Panc1 (cell line): Measurements from ENCODE around the gene SLCO3A1.

Source experiments
- CTCF ChIP-seq: fragments of 450-650 bp; IDR thresholded peaks from 2 replicates; pipeline ENCODE4 v1.5.1; 2017; ENCODE audit warnings: mild to moderate bottlenecking
- POLR2AphosphoS5 ChIP-seq: IDR thresholded peaks from 2 replicates; pipeline ENCODE4 v1.6.1; 2012; ENCODE audit warnings: mild to moderate bottlenecking, low read depth, low read length, moderate library complexity
- SIN3A ChIP-seq: IDR thresholded peaks from 2 replicates; pipeline ENCODE4 v1.6.1; 2012; ENCODE audit warnings: low read depth, mild to moderate bottlenecking, low read length, moderate library complexity, borderline replicate concordance; ENCODE audit not compliant: insufficient read depth
- TCF7L2 ChIP-seq: IDR thresholded peaks from 2 replicates; pipeline ENCODE4 v1.6.1; 2011; ENCODE audit warnings: mild to moderate bottlenecking, low read depth, low read length, inconsistent platforms
- TF ChIP-seq, protein P1 (sequence below), 2 experiments: IDR thresholded peaks; 2 replicates each; pipeline ENCODE4 v1.6.1; 2011 to 2012; ENCODE audit warnings: low read depth in 2 of 2, control low read depth in 1 of 2, low read length in 1 of 2, mild to moderate bottlenecking in 1 of 2, moderate library complexity in 1 of 2; ENCODE audit not compliant: insufficient read depth in 1 of 2

DNA sequence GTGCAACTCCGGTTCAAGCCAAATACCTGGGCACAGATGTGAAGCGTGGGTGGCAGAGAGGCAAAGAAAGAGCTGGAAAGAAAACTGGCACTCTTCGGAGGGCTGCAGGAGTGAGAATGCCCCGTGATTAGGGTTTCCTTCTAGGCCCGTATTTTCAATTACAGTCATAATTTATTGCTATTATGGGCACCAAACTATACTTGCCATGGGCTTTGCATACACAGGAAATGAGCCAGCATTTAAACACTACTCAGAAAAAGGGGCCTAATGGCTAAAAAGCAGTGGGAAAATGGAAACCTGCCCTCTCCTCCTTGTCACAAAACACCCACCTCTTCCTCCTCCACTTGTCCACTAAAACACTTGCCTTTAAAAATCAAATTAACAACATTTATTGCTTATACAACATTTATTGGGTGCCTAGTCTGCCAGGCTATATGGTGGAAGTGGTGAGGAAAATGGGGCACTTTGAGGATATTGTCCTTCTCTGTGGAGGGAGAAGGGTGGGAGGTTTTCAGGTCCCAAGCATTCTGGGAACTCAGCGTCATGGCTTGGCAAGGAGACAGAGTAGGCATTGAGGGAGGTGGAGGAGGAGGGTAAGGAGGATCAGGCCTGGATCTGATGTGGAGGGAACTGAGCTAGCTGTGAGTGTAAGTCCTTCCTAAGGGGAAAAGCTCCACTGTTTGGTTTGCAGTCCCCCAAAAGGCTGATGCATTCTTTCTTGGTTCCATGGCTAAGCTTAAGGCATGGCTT is 160.9 kb downstream of the SLCO3A1 start:
- TF ChIP-seq CTCF (no peak), SIN3A (no peak), POLR2AphosphoS5 (no peak), TCF7L2 (no peak)
- TF ChIP-seq, protein P1, sequence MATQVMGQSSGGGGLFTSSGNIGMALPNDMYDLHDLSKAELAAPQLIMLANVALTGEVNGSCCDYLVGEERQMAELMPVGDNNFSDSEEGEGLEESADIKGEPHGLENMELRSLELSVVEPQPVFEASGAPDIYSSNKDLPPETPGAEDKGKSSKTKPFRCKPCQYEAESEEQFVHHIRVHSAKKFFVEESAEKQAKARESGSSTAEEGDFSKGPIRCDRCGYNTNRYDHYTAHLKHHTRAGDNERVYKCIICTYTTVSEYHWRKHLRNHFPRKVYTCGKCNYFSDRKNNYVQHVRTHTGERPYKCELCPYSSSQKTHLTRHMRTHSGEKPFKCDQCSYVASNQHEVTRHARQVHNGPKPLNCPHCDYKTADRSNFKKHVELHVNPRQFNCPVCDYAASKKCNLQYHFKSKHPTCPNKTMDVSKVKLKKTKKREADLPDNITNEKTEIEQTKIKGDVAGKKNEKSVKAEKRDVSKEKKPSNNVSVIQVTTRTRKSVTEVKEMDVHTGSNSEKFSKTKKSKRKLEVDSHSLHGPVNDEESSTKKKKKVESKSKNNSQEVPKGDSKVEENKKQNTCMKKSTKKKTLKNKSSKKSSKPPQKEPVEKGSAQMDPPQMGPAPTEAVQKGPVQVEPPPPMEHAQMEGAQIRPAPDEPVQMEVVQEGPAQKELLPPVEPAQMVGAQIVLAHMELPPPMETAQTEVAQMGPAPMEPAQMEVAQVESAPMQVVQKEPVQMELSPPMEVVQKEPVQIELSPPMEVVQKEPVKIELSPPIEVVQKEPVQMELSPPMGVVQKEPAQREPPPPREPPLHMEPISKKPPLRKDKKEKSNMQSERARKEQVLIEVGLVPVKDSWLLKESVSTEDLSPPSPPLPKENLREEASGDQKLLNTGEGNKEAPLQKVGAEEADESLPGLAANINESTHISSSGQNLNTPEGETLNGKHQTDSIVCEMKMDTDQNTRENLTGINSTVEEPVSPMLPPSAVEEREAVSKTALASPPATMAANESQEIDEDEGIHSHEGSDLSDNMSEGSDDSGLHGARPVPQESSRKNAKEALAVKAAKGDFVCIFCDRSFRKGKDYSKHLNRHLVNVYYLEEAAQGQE (IDR thresholded peaks at IDR 0.05; ENCODE audit: insufficient read depth in 1 of 2, low read depth in 2 of 2, low read length in 1 of 2) = no peak
